ENCODE results near the gene CSH1. TPM values are rescaled to one million over a fixed set of nuclear protein-coding genes. Genes with fewer than 3 reads are reported as not detected.

Gene CSH1
- total and polyA plus RNA-seq, 2 donors (not counting 1 experiment from before 2014, with no cell fraction given): not detected

DNA sequence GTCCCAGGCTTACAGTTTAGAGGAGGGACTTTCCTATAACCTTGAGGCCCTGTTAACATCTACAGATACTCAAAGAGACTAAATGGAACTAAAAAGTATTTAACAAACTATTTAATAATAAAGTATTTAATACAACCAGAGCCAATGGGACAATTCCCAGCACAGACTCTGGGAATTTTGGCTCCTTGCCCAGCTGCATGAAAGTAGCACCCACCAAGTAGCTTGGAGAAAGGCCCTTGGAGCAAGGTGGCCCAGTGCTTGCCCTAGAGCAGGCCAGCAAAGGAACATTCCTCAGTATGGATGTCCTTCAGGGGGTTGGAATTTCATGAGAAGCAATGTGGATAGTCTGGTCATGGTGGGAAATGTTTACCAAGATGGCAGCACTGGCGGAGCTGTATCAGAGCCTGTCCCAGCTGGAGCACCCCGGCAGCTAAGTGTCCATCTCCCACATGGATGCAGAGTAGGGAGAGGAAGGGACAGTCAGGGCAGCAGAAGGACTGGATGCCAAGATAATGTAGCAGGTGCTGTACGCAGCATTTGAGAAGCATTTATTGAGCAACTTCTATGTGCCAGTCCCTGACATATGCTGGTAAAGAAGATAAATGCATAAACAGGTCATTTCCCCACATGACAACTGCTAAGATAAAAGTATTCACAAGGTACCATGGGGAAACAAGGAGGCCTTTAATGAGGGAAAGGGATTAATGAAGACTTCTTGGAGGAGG is 48.7 kb downstream of the CSH1 start:
- peaks cover 26% of the 10 kb centered on the region for H3K4me1 Mint-ChIP-seq
- ATAC-seq (ENCODE audit: low read depth) (no peak), DNase-seq (no peak)
- H3K27ac ChIP-seq (ENCODE audit: low read length in 2 of 2): no peak overlapping the region
- no peaks in the 10 kb centered on the region for H3K36me3 ChIP-seq (replicated peaks in 1 of 2; ENCODE audit: control extremely low read depth in 1 of 2, control insufficient read depth in 1 of 2, extremely low read depth in 1 of 2, insufficient read depth in 2 of 2, low read length in 1 of 2)
- no peaks in the 10 kb centered on the region for H3K79me2 ChIP-seq (ENCODE audit: control insufficient read depth, insufficient read depth, low read length)
- H3K27ac Mint-ChIP-seq: peak overlapping the region; percentile 61
- peaks cover 0 to 16% (median 0%) of the 10 kb centered on the region in 3 donors for H3K9me3 ChIP-seq (ENCODE audit: control extremely low read depth in 1 of 3, control insufficient read depth in 2 of 3, insufficient read depth in 1 of 3, low read length in 2 of 3)
- ChIA-PET POLR2A (interaction anchor here (0.6 to 1.9 kb wide), 2 partner anchors 74 to 160 kb away, joined by 3 to 6 read pairs; partner anchors contain the start of genes CCDC47 and DDX42), CTCF (interaction anchor here (0.7 to 1.7 kb wide), 8 partner anchors 9 to 286 kb away, joined by 3 to 15 read pairs (median 4); partner anchors contain the start of genes FTSJ3, ICAM2 and PSMC5)
- peaks cover 3% of the 10 kb centered on the region for H3K9me3 Mint-ChIP-seq (ENCODE audit: insufficient read depth)
- 50% methylated on average over 2 of the region's 3 CpGs for WGBS (ENCODE audit: insufficient coverage)
- H3K4me3 ChIP-seq (ENCODE audit: control extremely low read depth in 1 of 5, extremely low read depth in 1 of 5, insufficient read depth in 1 of 5, low read depth in 2 of 5, low read length in 4 of 5): no peak overlapping the region
- H4K20me1 ChIP-seq (ENCODE audit: control insufficient read depth, insufficient read depth, low read length, poor library complexity, severe bottlenecking): no peaks in the 10 kb centered on the region
- H3K9ac ChIP-seq (ENCODE audit: low read length): no peak overlapping the region
- TF ChIP-seq EZH2 (IDR thresholded peaks at IDR 0.05; ENCODE audit: borderline replicate concordance, insufficient read depth, low read depth, low read length, poor library complexity, severe bottlenecking): no peak
- TF ChIP-seq CTCF (IDR thresholded peaks at IDR 0.05): no peak
- peaks cover 13 to 26% of the 10 kb centered on the region in 2 donors for H3K4me1 ChIP-seq (ENCODE audit: control insufficient read depth in 2 of 2, insufficient read depth in 2 of 2, low read length in 2 of 2)
- intact Hi-C loops (cut with micrococcal nuclease): no loop called here
- H3K27me3 Mint-ChIP-seq: no peaks in the 10 kb centered on the region
- no peak overlapping the region for H2AFZ ChIP-seq (ENCODE audit: insufficient read depth, low read depth, low read length, poor library complexity, severe bottlenecking)
- H3K4me3 Mint-ChIP-seq: peak overlapping the region; percentile 88
- no peaks in the 10 kb centered on the region for H3K27me3 ChIP-seq (replicated peaks in 1 of 4; ENCODE audit: control extremely low read depth in 1 of 4, control insufficient read depth in 3 of 4, insufficient read depth in 4 of 4, low read length in 3 of 4)
- H3K4me2 ChIP-seq (replicated peaks; ENCODE audit: low read depth, low read length, poor library complexity, severe bottlenecking): no peak overlapping the region

DNA sequence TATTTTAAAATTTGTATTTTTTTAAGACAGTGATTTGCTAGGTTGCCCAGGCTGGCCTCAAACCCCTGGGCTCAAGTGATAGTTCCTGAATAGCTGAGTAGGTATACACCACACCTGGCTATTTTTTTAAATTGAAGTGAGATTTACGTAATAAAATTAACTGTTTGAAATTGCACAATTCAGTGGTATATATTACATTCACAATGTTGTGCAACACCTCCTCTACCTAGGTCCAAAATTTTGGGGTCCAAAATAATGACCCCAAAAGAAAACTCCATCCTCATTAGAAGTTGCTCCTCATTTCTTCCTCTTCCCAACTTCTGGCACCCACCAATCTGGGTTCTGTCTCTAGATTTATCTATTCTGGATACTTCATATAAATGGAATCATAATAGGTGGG is 50.9 kb downstream of the CSH1 start:
- peaks cover 21% of the 10 kb centered on the region for H3K79me2 ChIP-seq (ENCODE audit: control insufficient read depth, insufficient read depth, low read length)
- no peak overlapping the region for H3K27ac Mint-ChIP-seq
- no peak overlapping the region for H3K4me3 ChIP-seq (ENCODE audit: control extremely low read depth in 1 of 5, extremely low read depth in 1 of 5, insufficient read depth in 1 of 5, low read depth in 2 of 5, low read length in 4 of 5)
- H3K9me3 Mint-ChIP-seq (ENCODE audit: insufficient read depth): peaks cover 3% of the 10 kb centered on the region
- DNase-seq (no peak), ATAC-seq (ENCODE audit: low read depth) (no peak)
- H2AFZ ChIP-seq (ENCODE audit: insufficient read depth, low read depth, low read length, poor library complexity, severe bottlenecking): no peak overlapping the region
- no CpG with 5 or more reads among the region's 1 CpG for WGBS (ENCODE audit: insufficient coverage)
- TF ChIP-seq EZH2 (IDR thresholded peaks at IDR 0.05; ENCODE audit: borderline replicate concordance, insufficient read depth, low read depth, low read length, poor library complexity, severe bottlenecking) (no peak), CTCF (IDR thresholded peaks at IDR 0.05) (no peak)
- no peak overlapping the region for H3K4me3 Mint-ChIP-seq
- POLR2A ChIA-PET: no interaction called here
- H3K27me3 ChIP-seq (replicated peaks in 1 of 4; ENCODE audit: control extremely low read depth in 1 of 4, control insufficient read depth in 3 of 4, insufficient read depth in 4 of 4, low read length in 3 of 4): no peaks in the 10 kb centered on the region
- peaks cover 26 to 42% of the 10 kb centered on the region in 2 donors for H3K4me1 ChIP-seq (ENCODE audit: control insufficient read depth in 2 of 2, insufficient read depth in 2 of 2, low read length in 2 of 2)
- H3K9me3 ChIP-seq (ENCODE audit: control extremely low read depth in 1 of 3, control insufficient read depth in 2 of 3, insufficient read depth in 1 of 3, low read length in 2 of 3): peaks cover 0 to 16% (median 0%) of the 10 kb centered on the region in 3 donors
- H3K9ac ChIP-seq (ENCODE audit: low read length): no peak overlapping the region
- intact Hi-C loops (cut with micrococcal nuclease): loop anchor here (2.0 kb wide), 1 partner anchor 399 kb away; the partner anchor contains the start of gene CYB561
- H3K4me2 ChIP-seq (replicated peaks; ENCODE audit: low read depth, low read length, poor library complexity, severe bottlenecking): no peak overlapping the region
- peaks cover 42% of the 10 kb centered on the region for H3K4me1 Mint-ChIP-seq
- H4K20me1 ChIP-seq (ENCODE audit: control insufficient read depth, insufficient read depth, low read length, poor library complexity, severe bottlenecking): peaks cover 18% of the 10 kb centered on the region
- no peak overlapping the region for H3K27ac ChIP-seq (ENCODE audit: low read length in 2 of 2)
- no peaks in the 10 kb centered on the region for H3K27me3 Mint-ChIP-seq
- CTCF ChIA-PET: no interaction called here
- no peaks in the 10 kb centered on the region for H3K36me3 ChIP-seq (replicated peaks in 1 of 2; ENCODE audit: control extremely low read depth in 1 of 2, control insufficient read depth in 1 of 2, extremely low read depth in 1 of 2, insufficient read depth in 2 of 2, low read length in 1 of 2)
